Neuron (in vitro differentiated cells): ENCODE results near the gene NDUFS8.

ENCODE experiments used
- H2AFZ ChIP-seq: one replicate; pipeline ENCODE4 v1.6.1; 2013; ENCODE audit warnings: low read depth, mild to moderate bottlenecking, inconsistent platforms, low read length, moderate library complexity
- H3K27me3 ChIP-seq: one replicate; pipeline ENCODE4 v1.6.1; 2013; ENCODE audit warnings: low read length; ENCODE audit not compliant: insufficient read depth
- H3K36me3 ChIP-seq: one replicate; pipeline ENCODE4 v1.6.1; 2013; ENCODE audit warnings: low read length; ENCODE audit not compliant: insufficient read depth
- H3K4me1 ChIP-seq: one replicate; pipeline ENCODE4 v1.6.1; 2013; ENCODE audit warnings: low read length; ENCODE audit not compliant: insufficient read depth
- H3K4me3 ChIP-seq: 2 replicates; pipeline ENCODE4 v1.5.1; 2013; ENCODE audit warnings: mild to moderate bottlenecking, low read length, moderate library complexity
- H3K9me3 ChIP-seq: one replicate; pipeline ENCODE4 v1.6.1; 2013; ENCODE audit warnings: low read length

NDUFS8 gene

DNA sequence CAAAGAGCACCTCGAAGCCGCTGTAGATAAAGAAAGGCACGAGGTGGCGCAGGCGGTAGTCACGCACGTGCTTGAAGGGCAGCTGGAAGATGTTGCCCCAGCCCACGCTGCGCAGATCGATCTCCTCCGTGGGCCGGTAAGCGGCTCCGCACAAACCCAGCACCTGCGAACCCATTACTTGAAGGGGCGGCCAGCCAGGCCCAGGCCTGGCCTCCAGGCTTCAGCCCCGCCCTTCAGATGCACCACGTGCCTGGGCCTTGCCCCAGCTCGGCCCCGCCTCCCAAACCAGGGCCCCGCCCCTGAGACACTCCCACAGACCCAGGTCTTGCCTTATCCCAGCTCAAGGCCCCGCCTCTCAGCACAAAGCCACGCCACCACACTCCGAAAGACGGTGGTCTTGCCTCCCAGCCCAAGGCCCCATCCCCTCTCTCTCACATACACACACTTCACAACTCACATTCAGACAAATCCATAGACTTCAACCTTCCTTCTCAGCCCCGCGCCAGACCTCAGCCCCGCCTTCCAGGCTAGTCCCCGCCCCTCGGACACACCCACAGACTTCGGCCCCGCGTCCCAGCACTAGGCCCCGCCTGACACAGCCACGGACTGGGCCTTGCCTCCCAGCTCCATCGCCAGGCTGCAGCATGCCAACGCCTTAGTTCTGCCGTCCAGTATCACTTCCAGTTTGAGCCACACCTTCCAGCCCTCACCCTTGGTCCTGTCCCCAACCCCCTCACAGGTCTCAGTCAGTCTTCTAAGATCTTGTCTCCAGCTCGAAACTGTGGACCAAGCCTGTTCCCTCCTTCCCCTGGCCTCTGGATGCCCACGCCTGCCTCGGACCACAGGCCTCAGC, 33.6 kb upstream of the NDUFS8 start:
- H3K4me3 ChIP-seq = no peak overlapping the region
- H3K27me3 ChIP-seq = no peaks in the 10 kb centered on the region
- H2AFZ ChIP-seq = no peak overlapping the region
- no peaks in the 10 kb centered on the region for H3K9me3 ChIP-seq
- no peaks in the 10 kb centered on the region for H3K36me3 ChIP-seq
- H3K4me1 ChIP-seq = peaks cover 4% of the 10 kb centered on the region

DNA sequence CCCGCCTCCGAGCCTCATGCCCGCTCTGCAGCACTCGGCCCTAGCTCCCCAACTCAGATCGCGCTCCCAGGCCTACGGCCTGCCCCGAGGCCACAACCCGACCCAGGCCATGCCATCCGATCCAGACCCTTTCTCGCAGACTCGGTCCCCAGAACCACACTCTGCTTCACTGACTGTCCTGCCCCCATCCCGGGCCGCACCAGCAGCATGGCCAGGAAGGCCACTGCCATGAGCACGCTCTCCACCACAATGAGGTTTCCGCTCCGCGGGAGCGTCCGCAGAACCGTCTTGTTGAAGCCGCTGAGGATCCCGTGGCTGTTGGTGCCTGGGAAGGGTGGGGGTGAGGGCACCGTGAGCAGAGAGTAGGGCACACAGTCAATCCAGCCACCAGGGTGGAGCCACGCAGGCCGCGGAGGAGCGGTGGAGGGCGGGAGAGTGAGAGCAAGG, 33.0 kb upstream of the NDUFS8 start:
- Histone ChIP-seq H3K4me3 (no peak overlapping the region), H3K36me3 (no peaks in the 10 kb centered on the region), H2AFZ (no peak overlapping the region), H3K4me1 (peaks cover 4% of the 10 kb centered on the region), H3K9me3 (no peaks in the 10 kb centered on the region), H3K27me3 (no peaks in the 10 kb centered on the region)

DNA sequence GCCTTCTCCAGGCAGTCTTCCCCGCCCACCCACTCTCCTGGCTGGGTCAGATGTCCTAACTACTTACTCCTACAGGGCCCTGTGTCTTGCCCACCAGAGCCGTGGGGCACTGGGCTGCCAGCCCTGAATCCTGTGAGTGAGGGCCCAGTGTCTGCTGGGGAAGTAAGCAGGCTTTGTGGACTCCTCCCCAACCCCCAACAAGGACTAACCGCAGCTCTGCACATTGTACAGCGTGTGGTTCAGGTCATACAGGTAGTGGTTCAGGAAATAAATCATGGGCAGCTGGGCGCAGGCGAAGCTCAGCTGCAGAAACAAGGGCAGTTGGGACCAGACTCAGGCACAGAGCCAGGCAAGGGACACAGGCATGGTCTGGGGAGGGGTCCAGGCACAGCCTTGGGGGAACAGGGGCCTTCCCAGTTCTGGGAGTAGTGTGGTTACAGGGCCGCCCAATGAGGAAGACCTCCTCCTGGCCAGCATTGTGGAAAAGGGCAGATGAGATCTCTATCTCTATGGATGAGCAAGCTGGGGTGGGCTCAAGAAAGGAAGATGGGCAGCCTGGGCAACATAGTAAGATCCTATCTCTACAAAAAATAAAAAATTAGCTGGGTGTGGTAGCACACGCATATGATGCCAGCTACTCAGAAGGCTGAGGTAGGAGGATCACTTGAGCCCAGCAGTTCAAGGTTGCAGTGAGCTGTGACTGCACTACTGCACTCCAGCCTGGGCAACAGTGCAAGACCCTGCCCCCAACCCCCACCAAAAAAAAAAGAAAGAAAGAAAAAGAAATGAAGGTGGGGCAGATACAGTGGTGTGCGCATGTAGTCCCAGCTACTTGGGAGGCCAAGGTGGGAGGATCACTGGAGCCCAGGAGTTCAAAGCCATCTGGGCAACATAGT, 32.1 kb upstream of the NDUFS8 start:
- Histone ChIP-seq H3K4me3 (no peak overlapping the region), H3K9me3 (no peaks in the 10 kb centered on the region), H3K27me3 (no peaks in the 10 kb centered on the region), H2AFZ (no peak overlapping the region), H3K4me1 (peaks cover 4% of the 10 kb centered on the region), H3K36me3 (no peaks in the 10 kb centered on the region)

DNA sequence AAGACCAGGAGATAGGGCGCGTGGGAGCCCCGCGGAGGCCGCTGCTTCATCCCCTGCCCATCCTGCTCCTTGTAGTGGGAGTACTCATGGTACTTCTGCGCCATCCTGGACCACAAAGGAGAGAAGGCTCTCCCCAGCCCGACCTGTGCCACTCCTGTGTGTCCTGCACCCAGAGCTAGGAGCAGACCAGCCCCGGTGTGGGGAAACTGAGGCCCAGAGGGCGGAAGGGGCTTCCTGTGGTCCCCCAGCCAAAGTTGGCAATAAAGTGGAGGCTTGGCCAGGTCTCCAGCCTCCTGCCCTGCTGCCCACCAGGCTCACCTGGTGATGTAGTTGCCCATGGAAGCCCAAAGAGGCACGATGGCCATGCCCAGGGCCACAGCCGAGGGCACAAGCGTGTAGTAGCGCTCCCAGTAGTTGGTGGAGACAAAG, 31.3 kb upstream of the NDUFS8 start:
- no peak overlapping the region for H2AFZ ChIP-seq
- H3K9me3 ChIP-seq = no peaks in the 10 kb centered on the region
- no peak overlapping the region for H3K4me3 ChIP-seq
- H3K4me1 ChIP-seq = peaks cover 4% of the 10 kb centered on the region
- no peaks in the 10 kb centered on the region for H3K27me3 ChIP-seq
- no peaks in the 10 kb centered on the region for H3K36me3 ChIP-seq

DNA sequence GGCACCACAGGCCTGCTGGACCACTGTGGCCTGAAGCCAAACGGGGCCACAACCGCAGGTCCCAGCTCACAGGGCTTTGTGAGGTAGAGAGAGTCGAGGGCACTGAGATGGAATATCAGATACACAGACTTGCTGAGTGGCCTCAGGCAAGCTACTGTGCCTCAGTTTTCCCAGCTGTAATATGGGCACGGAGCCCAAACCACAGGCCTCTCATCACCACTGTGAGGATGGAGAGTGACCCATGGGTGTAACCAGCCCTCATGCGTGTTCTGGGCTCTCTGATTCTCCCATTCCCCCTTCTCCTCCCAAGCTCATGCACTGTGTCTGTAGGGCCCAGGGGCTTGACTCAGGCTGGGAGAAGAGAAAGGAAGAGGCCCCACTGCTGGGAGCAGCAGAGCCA, 30.8 kb upstream of the NDUFS8 start:
- H3K27me3 ChIP-seq = no peaks in the 10 kb centered on the region
- no peak overlapping the region for H3K4me3 ChIP-seq
- peaks cover 4% of the 10 kb centered on the region for H3K4me1 ChIP-seq
- no peak overlapping the region for H2AFZ ChIP-seq
- no peaks in the 10 kb centered on the region for H3K36me3 ChIP-seq
- no peaks in the 10 kb centered on the region for H3K9me3 ChIP-seq

DNA sequence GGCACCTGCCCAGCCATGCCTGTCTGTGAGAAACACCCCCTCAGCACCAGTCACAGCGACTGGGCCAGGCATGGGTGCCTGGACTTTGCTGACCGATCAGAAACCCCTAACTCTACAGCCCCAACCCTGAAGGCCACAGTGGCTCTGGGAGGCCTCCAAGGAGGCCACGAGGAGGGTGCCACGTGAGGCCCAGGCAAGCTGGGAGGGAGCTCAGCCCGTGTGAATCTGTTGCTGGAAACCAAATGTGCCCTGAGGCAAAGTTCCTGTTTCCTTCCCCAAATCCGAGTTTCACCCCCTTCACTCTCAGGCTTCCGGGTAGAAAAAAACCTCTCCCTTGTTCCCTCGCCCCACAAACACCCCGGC, 27.9 kb upstream of the NDUFS8 start:
- Histone ChIP-seq H3K4me3 (no peak overlapping the region), H3K36me3 (no peaks in the 10 kb centered on the region), H2AFZ (no peak overlapping the region), H3K4me1 (peaks cover 4% of the 10 kb centered on the region), H3K9me3 (no peaks in the 10 kb centered on the region), H3K27me3 (no peaks in the 10 kb centered on the region)

DNA sequence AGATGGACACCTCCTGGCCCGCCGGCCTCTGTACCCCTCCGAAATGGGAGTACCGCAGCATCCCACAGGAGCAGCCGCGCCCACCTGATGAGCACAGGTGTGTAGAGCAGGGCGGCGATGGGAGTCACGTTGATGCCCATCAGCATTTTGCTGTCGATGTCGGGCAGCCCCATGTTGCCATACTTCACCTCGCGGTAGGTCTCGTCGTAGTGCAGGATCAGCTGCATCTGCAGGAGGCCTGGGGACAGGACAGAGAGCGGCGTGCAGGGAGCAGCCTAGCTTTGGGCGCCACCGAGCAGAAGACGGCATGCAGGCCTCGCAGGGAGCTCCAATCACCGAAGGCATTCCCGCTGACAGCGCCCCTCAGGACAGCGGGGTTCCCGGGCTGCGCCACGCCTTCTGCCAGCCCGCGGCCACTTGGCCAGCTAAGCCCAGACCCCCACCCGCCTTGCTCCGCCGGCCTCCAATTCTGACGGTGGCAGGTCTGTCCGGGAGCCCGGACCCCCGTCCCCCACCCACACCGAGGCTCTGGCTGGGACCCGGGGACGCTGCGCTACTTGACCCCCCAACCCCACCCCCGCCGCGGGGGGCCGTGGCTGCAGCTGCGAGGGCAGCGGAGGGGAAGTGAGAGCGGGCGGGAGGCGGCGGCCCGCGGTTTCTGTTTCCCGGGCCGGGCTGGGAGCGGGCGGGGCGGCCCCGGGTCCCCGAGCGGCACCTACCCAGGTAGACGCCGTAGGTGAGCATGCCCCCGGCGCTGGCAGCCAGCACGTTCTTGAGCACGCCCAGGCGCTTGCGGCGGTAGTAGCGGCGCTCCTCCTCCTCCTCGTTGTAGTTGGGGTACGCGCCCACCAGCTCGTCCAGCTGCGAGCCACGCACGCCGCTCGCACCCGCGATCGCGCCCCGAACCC, 27.3 kb upstream of the NDUFS8 start:
- Histone ChIP-seq H3K27me3 (no peaks in the 10 kb centered on the region), H3K4me3 (peak overlapping the region; percentile 18), H3K36me3 (no peaks in the 10 kb centered on the region), H3K4me1 (peaks cover 4% of the 10 kb centered on the region), H3K9me3 (no peaks in the 10 kb centered on the region), H2AFZ (no peak overlapping the region)

DNA sequence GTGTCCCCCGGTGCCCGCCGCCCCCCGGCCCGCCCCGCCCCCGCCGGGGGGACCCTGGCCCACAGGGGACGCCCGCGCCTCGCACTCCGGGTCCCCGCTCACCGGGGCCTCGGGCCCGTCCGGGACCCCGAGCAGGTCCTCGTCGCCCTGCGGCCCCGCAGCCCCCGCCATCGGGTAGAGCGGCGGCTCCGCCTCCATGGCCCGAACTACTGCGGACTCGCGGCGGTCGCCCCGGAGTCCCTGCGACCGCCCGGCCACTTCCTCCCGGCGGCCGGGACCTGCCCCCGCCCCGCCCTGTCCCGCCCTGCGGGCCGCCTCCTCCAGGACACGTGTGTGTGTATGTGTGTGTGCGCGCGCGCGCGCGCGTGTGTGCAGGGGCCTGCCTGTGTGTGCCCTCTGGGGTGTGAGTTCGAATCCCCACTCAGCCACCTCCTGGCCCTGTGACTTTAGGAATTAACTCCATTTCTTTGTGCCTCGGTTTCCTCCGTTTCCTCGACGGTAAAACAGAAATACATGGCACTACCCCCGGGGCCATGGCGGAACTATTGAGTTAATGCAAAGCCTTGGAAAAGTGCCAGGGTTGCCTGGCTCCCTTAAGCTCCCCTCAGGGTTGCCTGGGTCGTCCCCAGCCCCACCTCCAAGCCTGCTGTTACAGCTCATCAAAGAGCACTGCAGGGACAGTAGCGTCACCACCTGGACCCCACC, 26.5 kb upstream of the NDUFS8 start, which contains the start of gene UNC93B1:
UNC93B1 (minus strand) TSS at position 252 of the 705 bp plus-strand sequence; CDS start at position 198, 54 bp downstream.
- H3K4me3 ChIP-seq = peak within 1 kb of the TSS; percentile 21
- H3K4me1 ChIP-seq = peaks cover 4% of the 10 kb centered on the region
- no peaks in the 10 kb centered on the region for H3K27me3 ChIP-seq
- no peaks in the 10 kb centered on the region for H3K36me3 ChIP-seq
- no peak within 1 kb of the TSS for H2AFZ ChIP-seq
- H3K9me3 ChIP-seq = no peaks in the 10 kb centered on the region

DNA sequence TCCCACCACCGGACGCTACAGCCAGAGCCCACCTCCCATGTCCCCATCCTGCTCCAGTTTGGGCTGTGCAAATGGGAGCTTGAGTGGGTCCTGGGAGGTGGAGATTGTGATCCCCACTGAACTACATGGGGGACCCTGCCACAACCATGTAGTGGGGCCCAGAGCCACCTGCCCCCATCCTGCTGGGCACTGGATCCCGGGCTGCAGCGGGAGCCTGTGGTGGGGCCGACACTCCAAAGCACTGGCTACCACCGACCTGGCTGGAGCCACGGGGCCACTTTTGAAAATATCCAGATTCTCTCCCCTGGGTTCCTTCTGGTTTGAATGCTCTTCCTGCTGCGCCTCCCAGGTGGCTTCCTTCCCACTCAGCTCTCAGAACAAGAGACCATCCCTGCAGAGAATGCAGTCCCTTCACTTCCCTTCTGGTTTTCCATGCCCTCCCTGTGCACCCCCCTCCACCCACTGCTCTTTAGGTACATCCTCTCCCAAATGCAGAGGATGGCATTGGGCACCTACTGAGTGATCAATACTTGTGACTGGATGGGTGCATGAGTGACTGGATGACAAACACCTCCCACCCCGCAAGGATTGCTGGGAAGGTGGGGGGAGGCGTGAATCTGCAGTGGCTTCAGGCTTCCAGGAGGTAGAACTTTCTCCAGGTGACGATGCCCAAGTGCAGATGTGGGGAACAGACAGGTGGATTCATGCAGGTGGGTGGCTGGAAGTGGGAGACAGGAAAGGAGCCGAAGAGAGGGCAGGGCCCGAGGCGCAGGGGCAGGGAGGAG, 25.7 kb upstream of the NDUFS8 start:
- Histone ChIP-seq H3K4me1 (peaks cover 8% of the 10 kb centered on the region), H3K4me3 (peak overlapping the region; percentile 21), H3K36me3 (no peaks in the 10 kb centered on the region), H3K27me3 (no peaks in the 10 kb centered on the region), H2AFZ (no peak overlapping the region), H3K9me3 (no peaks in the 10 kb centered on the region)

DNA sequence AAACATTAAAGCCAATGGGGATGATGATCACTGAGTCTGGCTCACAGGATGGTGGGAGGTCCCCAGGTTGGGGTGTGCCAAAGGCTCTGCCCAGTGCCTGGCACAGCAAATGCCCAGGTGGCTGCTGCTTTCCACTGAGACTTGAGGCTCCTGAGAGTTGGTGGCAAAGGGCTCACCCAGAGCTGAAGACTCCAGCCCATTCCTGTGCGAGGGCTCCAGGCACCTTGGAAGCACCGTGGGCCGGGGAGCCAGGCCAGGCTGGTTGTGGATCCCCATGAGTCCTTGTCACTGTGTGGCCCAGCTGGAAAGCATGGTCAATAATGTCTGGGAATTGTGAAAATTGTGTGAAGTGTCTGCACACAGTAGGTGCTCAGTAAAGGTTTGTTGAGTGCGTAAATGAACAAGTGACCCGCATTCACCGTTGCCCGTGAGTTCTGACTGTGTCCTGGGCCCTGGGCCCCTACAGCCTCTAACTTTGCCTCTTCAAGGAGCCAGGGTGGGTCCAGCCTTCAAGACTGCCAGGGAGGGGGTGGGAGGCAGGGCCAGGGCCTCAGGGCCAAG, 23.8 kb upstream of the NDUFS8 start:
- Histone ChIP-seq H3K36me3 (no peaks in the 10 kb centered on the region), H3K4me1 (peaks cover 25% of the 10 kb centered on the region), H3K27me3 (no peaks in the 10 kb centered on the region), H3K4me3 (no peak overlapping the region), H2AFZ (no peak overlapping the region), H3K9me3 (no peaks in the 10 kb centered on the region)

DNA sequence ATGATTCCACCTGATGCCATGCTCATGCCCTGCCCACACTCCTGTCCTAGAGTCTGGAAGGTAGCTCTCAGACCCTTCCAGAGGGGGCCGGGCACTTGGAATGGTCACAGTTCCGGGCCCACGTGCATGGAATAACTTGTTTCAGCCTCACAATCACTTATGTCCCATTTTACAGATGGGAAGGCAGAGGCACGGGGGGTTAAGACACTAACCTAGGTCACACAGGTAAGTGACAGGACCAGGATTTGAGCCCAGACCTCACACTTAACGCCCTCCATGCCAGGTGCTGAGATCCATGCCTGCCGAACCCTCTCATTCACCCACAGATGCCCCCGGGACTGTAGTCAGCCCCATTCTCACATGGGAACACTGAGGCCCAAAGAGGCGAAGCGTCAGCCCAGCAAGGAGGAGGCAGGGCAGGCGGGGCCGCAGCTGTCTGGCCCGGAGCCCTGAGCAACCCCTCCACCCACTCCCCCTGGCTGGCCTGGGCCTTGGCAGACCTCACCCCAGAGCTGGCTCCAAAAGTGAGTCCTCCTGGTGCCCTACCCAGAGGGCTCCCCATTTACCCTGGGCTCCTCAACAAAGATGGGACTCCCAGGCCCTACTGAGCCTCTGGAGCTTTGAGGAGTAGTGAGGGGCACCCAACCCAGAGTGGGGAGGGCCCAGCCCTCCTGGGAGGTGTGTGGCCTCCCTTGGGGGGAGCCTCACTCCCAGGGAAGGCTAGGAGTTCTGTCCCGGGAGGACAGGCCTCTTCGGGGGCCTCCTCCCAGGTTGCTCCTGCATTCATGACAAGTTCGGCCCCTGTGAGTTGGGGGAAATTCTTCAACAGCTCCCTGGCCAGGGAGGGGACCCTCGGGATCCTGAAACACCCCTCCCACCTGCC, 22.7 kb upstream of the NDUFS8 start:
- Histone ChIP-seq H3K4me1 (peaks cover 35% of the 10 kb centered on the region), H3K27me3 (no peaks in the 10 kb centered on the region), H3K36me3 (no peaks in the 10 kb centered on the region), H3K4me3 (no peak overlapping the region), H2AFZ (no peak overlapping the region), H3K9me3 (no peaks in the 10 kb centered on the region)
